NT2/D1 (cell line): ENCODE measurements around the gene C20orf144.

Source experiments
- SUZ12 ChIP-seq: IDR thresholded peaks from 2 replicates; pipeline ENCODE4 v1.6.1; 2011; ENCODE audit not compliant: insufficient read length, insufficient read depth; ENCODE audit errors: extremely low read depth
- YY1 ChIP-seq: IDR thresholded peaks from 2 replicates; pipeline ENCODE4 v1.6.1; 2011; ENCODE audit not compliant: insufficient read length, insufficient read depth
- ZNF274 ChIP-seq: IDR thresholded peaks from 2 replicates; pipeline ENCODE4 v1.6.1; 2011; ENCODE audit warnings: mild to moderate bottlenecking, low read depth, low read length

GRCh38 chr20:33653900-33654596 lies 8.1 kb upstream of the C20orf144 start:
- TF ChIP-seq YY1 (no peak), SUZ12 (no peak), ZNF274 (no peak)
